Body of pancreas (tissue), 4 donors: Measurements from ENCODE around the gene COL15A1.

Experiments used
- CTCF ChIP-seq, 7 experiments: fragments of 450-650 bp in 4 of 7; fragments of 200-600 bp in 3 of 7; sonication (generic) in 3 of 7; IDR thresholded peaks; one replicate each; pipeline ENCODE4 v1.5.1; 2016 to 2019; ENCODE audit warnings: antibody characterized with exemption in 7 of 7
- POLR2A ChIP-seq, 3 donors: fragments of 450-650 bp; IDR thresholded peaks; one replicate each; pipeline ENCODE4 v1.6.1; 2016; ENCODE audit warnings: antibody characterized with exemption in 3 of 3, mild to moderate bottlenecking in 2 of 3

GRCh38 chr9:98958271-98958984, 14.7 kb downstream of the COL15A1 start:
- TF ChIP-seq CTCF (IDR thresholded peaks at IDR 0.05) = no peak
- no peak for TF ChIP-seq POLR2A (IDR thresholded peaks at IDR 0.05)
